ENCODE data around the gene WDFY2. TPM values are rescaled to one million over a fixed set of nuclear protein-coding genes. Genes with fewer than 3 reads are reported as not detected.
"Not testable (repeated sequence)": the region's sequence is repeated elsewhere in the genome, so short reads cannot be mapped to it uniquely, and the experiment has no call there.

The WDFY2 gene
- total and polyA plus RNA-seq, 10 of the 15 experiments (the other 5 are each of a cell fraction or from before 2014, with no cell fraction given): 2.1 to 13.0 (median 8.1) TPM

GRCh38 chr13:51569001-51569400 lies 15.3 kb upstream of the WDFY2 start:
- WGBS (ENCODE audit: insufficient coverage, insufficient replicate concordance, low lambda C conversion rate, missing lambda C conversion rate): 41% methylated on average over 4 of the region's 4 CpGs
- ATAC-seq; BruUV-seq (replicated peaks); RAD21 ChIA-PET (ENCODE audit: unreplicated experiment); CTCF ChIA-PET; H3K4me1 ChIP-seq (ENCODE audit: control insufficient read depth, insufficient read depth, low read length); in situ Hi-C loops (cut with MboI); H3K27ac ChIP-seq (ENCODE audit: control insufficient read depth, insufficient read depth); POLR2A ChIA-PET; H3K36me3 ChIP-seq (ENCODE audit: control insufficient read depth in 2 of 2, insufficient read depth in 2 of 2, low read length in 1 of 2); H3K4me2 ChIP-seq (ENCODE audit: control insufficient read depth, insufficient read depth); intact Hi-C loops (cut with micrococcal nuclease; ENCODE audit: unreplicated experiment); FAIRE-seq; H3K79me2 ChIP-seq (ENCODE audit: control insufficient read depth, insufficient read depth, low read length); H2AFZ ChIP-seq (ENCODE audit: control insufficient read depth, low read depth, low read length); H4K20me1 ChIP-seq (ENCODE audit: control insufficient read depth, insufficient read depth); DNase-seq (ENCODE audit: low read depth, low spot score); H3K9me3 ChIP-seq (replicated peaks; ENCODE audit: control insufficient read depth, insufficient read depth, low read length); SMC1A ChIA-PET (ENCODE audit: uncharacterized antibody, unreplicated experiment); H3K4me3 ChIP-seq; H3K27me3 ChIP-seq (replicated peaks in 1 of 2; ENCODE audit: control insufficient read depth in 2 of 2, insufficient read depth in 2 of 2, low read length in 1 of 2); H3K9ac ChIP-seq (ENCODE audit: control insufficient read depth, insufficient read depth, low read length): not testable (repeated sequence)

- no peak overlapping the region for H3K4me2 ChIP-seq (ENCODE audit: control insufficient read depth, insufficient read depth)
- TF ChIP-seq SMAD5 (IDR thresholded peaks at IDR 0.05; ENCODE audit: low read depth): no peak
- TF ChIP-seq FOXM1 (IDR thresholded peaks at IDR 0.05; ENCODE audit: low read depth, low read length): no peak
- BruUV-seq (replicated peaks): no TSS peak
- DNase-seq (ENCODE audit: low read depth, low spot score): no peak
- no peaks in the 10 kb centered on the region for H4K20me1 ChIP-seq (ENCODE audit: control insufficient read depth, insufficient read depth)
- no peaks in the 10 kb centered on the region for H3K27me3 ChIP-seq (replicated peaks in 1 of 2; ENCODE audit: control insufficient read depth in 2 of 2, insufficient read depth in 2 of 2, low read length in 1 of 2)
- no peaks in the 10 kb centered on the region for H3K9me3 ChIP-seq (replicated peaks; ENCODE audit: control insufficient read depth, insufficient read depth, low read length)
- no peak overlapping the region for H3K9ac ChIP-seq (ENCODE audit: control insufficient read depth, insufficient read depth, low read length)
- in situ Hi-C loops (cut with MboI) (no loop called here), intact Hi-C loops (cut with micrococcal nuclease; ENCODE audit: unreplicated experiment) (no loop called here)
- H3K79me2 ChIP-seq (ENCODE audit: control insufficient read depth, insufficient read depth, low read length): no peaks in the 10 kb centered on the region
- WGBS (ENCODE audit: insufficient coverage, insufficient replicate concordance, low lambda C conversion rate, missing lambda C conversion rate): 95% methylated on average over 1 of the region's 1 CpG
- peaks cover 4% of the 10 kb centered on the region; the same call in 1 of the 2 replicates for H3K4me1 ChIP-seq (ENCODE audit: control insufficient read depth, insufficient read depth, low read length)
- no peak for FAIRE-seq
- ChIA-PET RAD21 (ENCODE audit: unreplicated experiment) (no interaction called here), SMC1A (ENCODE audit: uncharacterized antibody, unreplicated experiment) (no interaction called here), CTCF (interaction anchor here (1.4 kb wide), 1 partner anchor 221 kb away, joined by 4 read pairs; no protein-coding TSS in a partner anchor), POLR2A (no interaction called here)
- no peak overlapping the region for H2AFZ ChIP-seq (ENCODE audit: control insufficient read depth, low read depth, low read length)
- no peak overlapping the region for H3K27ac ChIP-seq (ENCODE audit: control insufficient read depth, insufficient read depth)
- H3K4me3 ChIP-seq: no peak overlapping the region
- ATAC-seq: no peak
- no peaks in the 10 kb centered on the region for H3K36me3 ChIP-seq (ENCODE audit: control insufficient read depth in 2 of 2, insufficient read depth in 2 of 2, low read length in 1 of 2)
Measured at GRCh38 chr13:51576754-51577153, 7.5 kb upstream of the WDFY2 start.

All from GM12878 (cell line).